Measurements from ENCODE around the gene TAC1. TPM values are rescaled to one million over a fixed set of nuclear protein-coding genes. Genes with fewer than 3 reads are reported as not detected.

Gene TAC1
- total RNA-seq, 4 donors from 2014 or later: 2.1 to 3.1 TPM; not detected in 2

- Histone ChIP-seq H3K9me3 (no peaks in the 10 kb centered on the region), H3K4me3 (no peak overlapping the region), H3K36me3 (no peaks in the 10 kb centered on the region), H3K4me1 (no peaks in the 10 kb centered on the region), H3K27ac (no peak overlapping the region), H3K27me3 (no peaks in the 10 kb centered on the region)
- TF ChIP-seq POLR2A (IDR thresholded peaks at IDR 0.05) (no peak), CTCF (IDR thresholded peaks at IDR 0.05) (no peak)
- no peak for DNase-seq
Observed at GRCh38 chr7:97748482-97748881, 16.6 kb downstream of the TAC1 start.

GRCh38 chr7:97751566-97751965 lies 19.7 kb downstream of the TAC1 start:
- TF ChIP-seq CTCF (IDR thresholded peaks at IDR 0.05): no peak
- TF ChIP-seq POLR2A (IDR thresholded peaks at IDR 0.05): no peak
- Histone ChIP-seq H3K4me1 (no peaks in the 10 kb centered on the region), H3K36me3 (no peaks in the 10 kb centered on the region), H3K27ac (no peak overlapping the region), H3K4me3 (no peak overlapping the region), H3K9me3 (no peaks in the 10 kb centered on the region), H3K27me3 (no peaks in the 10 kb centered on the region)
- no peak for DNase-seq

GRCh38 chr7:97752215-97752614 lies 20.3 kb downstream of the TAC1 start:
- Histone ChIP-seq H3K27me3 (no peaks in the 10 kb centered on the region), H3K27ac (no peak overlapping the region), H3K4me3 (no peak overlapping the region), H3K36me3 (no peaks in the 10 kb centered on the region), H3K9me3 (no peaks in the 10 kb centered on the region), H3K4me1 (no peaks in the 10 kb centered on the region)
- DNase-seq: no peak
- no peak for TF ChIP-seq CTCF (IDR thresholded peaks at IDR 0.05)
- TF ChIP-seq POLR2A (IDR thresholded peaks at IDR 0.05): no peak

DNA sequence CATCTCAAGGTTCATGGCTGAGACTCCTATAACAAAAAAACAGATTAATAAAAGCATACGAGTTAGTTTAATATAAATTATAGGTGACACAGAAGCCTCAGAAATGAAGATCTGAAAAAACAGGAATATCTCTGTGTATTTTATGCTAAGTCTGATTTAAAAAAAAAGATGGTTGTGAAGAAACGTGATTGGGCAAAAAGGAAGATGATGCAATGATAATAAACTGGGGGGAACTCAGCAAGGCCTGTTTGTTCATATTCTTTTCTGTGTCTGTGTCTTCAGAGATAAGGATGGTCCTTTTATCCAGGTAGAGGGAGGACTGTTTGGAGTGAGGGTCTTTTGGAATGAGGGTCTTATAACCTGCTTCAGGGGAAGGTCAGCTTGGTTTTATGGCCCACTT lies 25.9 kb downstream of the TAC1 start:
- H3K36me3 ChIP-seq: no peaks in the 10 kb centered on the region
- DNase-seq: no peak
- TF ChIP-seq POLR2A (IDR thresholded peaks at IDR 0.05): no peak
- TF ChIP-seq CTCF (IDR thresholded peaks at IDR 0.05): no peak

GRCh38 chr7:97770850-97771249 lies 39.0 kb downstream of the TAC1 start:
- DNase-seq: no peak
- Histone ChIP-seq H3K27me3 (no peaks in the 10 kb centered on the region), H3K36me3 (no peaks in the 10 kb centered on the region), H3K4me1 (no peaks in the 10 kb centered on the region), H3K27ac (no peak overlapping the region), H3K9me3 (no peaks in the 10 kb centered on the region), H3K4me3 (no peak overlapping the region)
- no peak for TF ChIP-seq CTCF (IDR thresholded peaks at IDR 0.05)
- no peak for TF ChIP-seq POLR2A (IDR thresholded peaks at IDR 0.05)

More for the DNA sequence above, 25.9 kb downstream of the TAC1 start:
- Histone ChIP-seq H3K27me3 (no peaks in the 10 kb centered on the region), H3K27ac (no peak overlapping the region), H3K4me3 (no peak overlapping the region), H3K4me1 (no peaks in the 10 kb centered on the region), H3K9me3 (no peaks in the 10 kb centered on the region)

DNA sequence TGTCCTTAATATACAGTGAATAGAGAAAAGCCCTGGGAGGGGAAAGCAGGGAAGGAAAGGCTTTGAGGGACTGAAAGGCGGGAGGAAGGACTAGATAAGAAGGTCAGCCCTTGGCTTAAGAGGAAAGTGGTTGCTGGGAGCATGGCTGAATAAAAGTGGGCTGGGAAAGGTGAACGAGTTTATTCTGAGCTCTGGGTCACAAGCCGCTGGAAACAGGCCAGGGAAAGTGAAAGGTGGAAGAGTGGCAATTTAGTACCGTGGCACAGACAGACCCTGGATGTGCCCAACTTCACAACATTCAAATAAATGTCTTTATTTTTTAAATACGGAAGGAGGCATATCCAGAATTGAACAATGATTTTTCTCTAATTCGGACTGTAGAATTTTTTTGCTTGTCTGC lies 39.7 kb downstream of the TAC1 start:
- no peaks in the 10 kb centered on the region for H3K27me3 ChIP-seq
- peak overlapping the region in 2 of 4 donors; percentile 74 to 78 for H3K27ac ChIP-seq
- H3K4me1 ChIP-seq: no peaks in the 10 kb centered on the region
- no peaks in the 10 kb centered on the region for H3K9me3 ChIP-seq
- H3K36me3 ChIP-seq: no peaks in the 10 kb centered on the region
- TF ChIP-seq CTCF (IDR thresholded peaks at IDR 0.05): no peak
- no peak for TF ChIP-seq POLR2A (IDR thresholded peaks at IDR 0.05)
- H3K4me3 ChIP-seq: no peak overlapping the region
- DNase-seq: no peak
